Measurements from ENCODE around the gene TMEM176B. TPM values are rescaled to one million over a fixed set of nuclear protein-coding genes. Genes with fewer than 3 reads are reported as not detected.

The TMEM176B gene
- total RNA-seq, 5 donors from 2014 or later (not counting 1 experiment from before 2014, with no cell fraction given) = 0.30 to 0.92 (median 0.63) TPM; not detected in 1

GRCh38 chr7:150823484-150824126 lies 23.4 kb upstream of the TMEM176B start:
- Mint-ChIP-seq H3K4me3 (no peak overlapping the region), H3K36me3 (no peaks in the 10 kb centered on the region), H3K9me3 (peaks cover 0 to 8% (median 7%) of the 10 kb centered on the region in 3 donors), H3K27me3 (peaks cover 7 to 18% of the 10 kb centered on the region in 2 donors), H3K4me1 (no peaks in the 10 kb centered on the region), H3K27ac (no peak overlapping the region)
- H3K27me3 ChIP-seq (replicated peaks in 1 of 2; ENCODE audit: control insufficient read depth in 2 of 2, extremely low read depth in 1 of 2, insufficient read depth in 2 of 2, low read length in 1 of 2) = peaks cover 0 to 11% of the 10 kb centered on the region in 2 experiments
- ChIA-PET CTCF (no interaction called here), POLR2A (no interaction called here)
- WGBS (ENCODE audit: insufficient coverage) = 87% methylated on average over 3 of the region's 10 CpGs
- H3K4me3 ChIP-seq (ENCODE audit: control insufficient read depth in 1 of 2, extremely low read depth in 1 of 2, low read length in 1 of 2) = no peak overlapping the region
- no peak overlapping the region for H3K27ac ChIP-seq (ENCODE audit: low read length)
- no peaks in the 10 kb centered on the region for H3K4me1 ChIP-seq (ENCODE audit: control insufficient read depth in 1 of 2, extremely low read depth in 1 of 2, insufficient read depth in 2 of 2, low read length in 2 of 2)
- ATAC-seq (replicated peaks in 1 of 4) (no peak), DNase-seq (no peak)
- H3K36me3 ChIP-seq (ENCODE audit: control insufficient read depth in 2 of 2, extremely low read depth in 1 of 2, insufficient read depth in 1 of 2, low read length in 1 of 2) = no peaks in the 10 kb centered on the region
- peaks cover 2% of the 10 kb centered on the region for H3K9me3 ChIP-seq

- ChIA-PET POLR2A (no interaction called here), CTCF (no interaction called here)
These were observed 22.9 kb upstream of the TMEM176B start for GRCh38 chr7:150823043-150823442.

GRCh38 chr7:150820578-150821198 lies 20.5 kb upstream of the TMEM176B start:
- ChIA-PET CTCF (no interaction called here), POLR2A (no interaction called here)
- Histone ChIP-seq H3K4me3 (ENCODE audit: control insufficient read depth in 1 of 2, extremely low read depth in 1 of 2, low read length in 1 of 2) (no peak overlapping the region), H3K36me3 (ENCODE audit: control insufficient read depth in 2 of 2, extremely low read depth in 1 of 2, insufficient read depth in 1 of 2, low read length in 1 of 2) (no peaks in the 10 kb centered on the region), H3K27ac (ENCODE audit: low read length) (no peak overlapping the region), H3K9me3 (peaks cover 8% of the 10 kb centered on the region), H3K4me1 (ENCODE audit: control insufficient read depth in 1 of 2, extremely low read depth in 1 of 2, insufficient read depth in 2 of 2, low read length in 2 of 2) (no peaks in the 10 kb centered on the region), H3K27me3 (replicated peaks in 1 of 2; ENCODE audit: control insufficient read depth in 2 of 2, extremely low read depth in 1 of 2, insufficient read depth in 2 of 2, low read length in 1 of 2) (peaks cover 0 to 11% of the 10 kb centered on the region in 2 experiments)
- no peaks in the 10 kb centered on the region for H3K4me1 Mint-ChIP-seq
- DNase-seq (no peak), ATAC-seq (replicated peaks in 1 of 4) (no peak)
- H3K9me3 Mint-ChIP-seq = peaks cover 9 to 14% (median 12%) of the 10 kb centered on the region in 3 donors
- H3K27ac Mint-ChIP-seq = no peak overlapping the region
- WGBS (ENCODE audit: insufficient coverage) = 86% methylated on average over 4 of the region's 7 CpGs
- H3K4me3 Mint-ChIP-seq = no peak overlapping the region
- H3K36me3 Mint-ChIP-seq = peaks cover 4% of the 10 kb centered on the region
- H3K27me3 Mint-ChIP-seq = peaks cover 11 to 37% of the 10 kb centered on the region in 2 donors

More at GRCh38 chr7:150823043-150823442, 22.9 kb upstream of the TMEM176B start:
- peaks cover 0 to 8% (median 7%) of the 10 kb centered on the region in 3 donors for H3K9me3 Mint-ChIP-seq
- peaks cover 0 to 11% of the 10 kb centered on the region in 2 experiments for H3K27me3 ChIP-seq (replicated peaks in 1 of 2; ENCODE audit: control insufficient read depth in 2 of 2, extremely low read depth in 1 of 2, insufficient read depth in 2 of 2, low read length in 1 of 2)
- no peak overlapping the region for H3K4me3 Mint-ChIP-seq
- H3K4me1 Mint-ChIP-seq = no peaks in the 10 kb centered on the region
- H3K36me3 ChIP-seq (ENCODE audit: control insufficient read depth in 2 of 2, extremely low read depth in 1 of 2, insufficient read depth in 1 of 2, low read length in 1 of 2) = no peaks in the 10 kb centered on the region
- H3K9me3 ChIP-seq = peaks cover 2% of the 10 kb centered on the region
- no peak overlapping the region for H3K4me3 ChIP-seq (ENCODE audit: control insufficient read depth in 1 of 2, extremely low read depth in 1 of 2, low read length in 1 of 2)
- no peak for DNase-seq
- H3K27ac Mint-ChIP-seq = no peak overlapping the region
- 70% methylated on average over 4 of the region's 8 CpGs for WGBS (ENCODE audit: insufficient coverage)
- ATAC-seq (replicated peaks in 1 of 4) = no peak
- H3K4me1 ChIP-seq (ENCODE audit: control insufficient read depth in 1 of 2, extremely low read depth in 1 of 2, insufficient read depth in 2 of 2, low read length in 2 of 2) = no peaks in the 10 kb centered on the region
- H3K36me3 Mint-ChIP-seq = no peaks in the 10 kb centered on the region
- H3K27ac ChIP-seq (ENCODE audit: low read length) = no peak overlapping the region
- peaks cover 1 to 24% of the 10 kb centered on the region in 2 donors for H3K27me3 Mint-ChIP-seq

- ATAC-seq (replicated peaks in 1 of 4) = no peak
- ChIA-PET CTCF (no interaction called here), POLR2A (no interaction called here)
- no peak overlapping the region for H3K4me3 Mint-ChIP-seq
- H3K27me3 ChIP-seq (replicated peaks in 1 of 2; ENCODE audit: control insufficient read depth in 2 of 2, extremely low read depth in 1 of 2, insufficient read depth in 2 of 2, low read length in 1 of 2) = peaks cover 0 to 11% of the 10 kb centered on the region in 2 experiments
- no peak overlapping the region for H3K4me3 ChIP-seq (ENCODE audit: control insufficient read depth in 1 of 2, extremely low read depth in 1 of 2, low read length in 1 of 2)
- no peaks in the 10 kb centered on the region for H3K4me1 ChIP-seq (ENCODE audit: control insufficient read depth in 1 of 2, extremely low read depth in 1 of 2, insufficient read depth in 2 of 2, low read length in 2 of 2)
- WGBS (ENCODE audit: insufficient coverage) = 78% methylated on average over 4 of the region's 5 CpGs
- peaks cover 13 to 38% of the 10 kb centered on the region in 2 donors for H3K27me3 Mint-ChIP-seq
- H3K9me3 ChIP-seq = peaks cover 8% of the 10 kb centered on the region
- no peak overlapping the region for H3K27ac ChIP-seq (ENCODE audit: low read length)
- no peaks in the 10 kb centered on the region for H3K36me3 ChIP-seq (ENCODE audit: control insufficient read depth in 2 of 2, extremely low read depth in 1 of 2, insufficient read depth in 1 of 2, low read length in 1 of 2)
- peaks cover 5% of the 10 kb centered on the region for H3K36me3 Mint-ChIP-seq
- H3K4me1 Mint-ChIP-seq = no peaks in the 10 kb centered on the region
- DNase-seq = no peak
- no peak overlapping the region for H3K27ac Mint-ChIP-seq
- peaks cover 11 to 17% (median 14%) of the 10 kb centered on the region in 3 donors for H3K9me3 Mint-ChIP-seq
These were observed 20.0 kb upstream of the TMEM176B start for GRCh38 chr7:150820148-150820547.

GRCh38 chr7:150818971-150819370 lies 18.8 kb upstream of the TMEM176B start:
- ChIA-PET CTCF (no interaction called here), POLR2A (no interaction called here)
- ATAC-seq (replicated peaks in 1 of 4) = no peak
- no peak overlapping the region for H3K27ac Mint-ChIP-seq
- Histone ChIP-seq H3K27me3 (replicated peaks in 1 of 2; ENCODE audit: control insufficient read depth in 2 of 2, extremely low read depth in 1 of 2, insufficient read depth in 2 of 2, low read length in 1 of 2) (peaks cover 0 to 18% of the 10 kb centered on the region in 2 experiments), H3K36me3 (ENCODE audit: control insufficient read depth in 2 of 2, extremely low read depth in 1 of 2, insufficient read depth in 1 of 2, low read length in 1 of 2) (no peaks in the 10 kb centered on the region), H3K27ac (ENCODE audit: low read length) (no peak overlapping the region), H3K9me3 (peaks cover 8% of the 10 kb centered on the region), H3K4me1 (ENCODE audit: control insufficient read depth in 1 of 2, extremely low read depth in 1 of 2, insufficient read depth in 2 of 2, low read length in 2 of 2) (no peaks in the 10 kb centered on the region), H3K4me3 (ENCODE audit: control insufficient read depth in 1 of 2, extremely low read depth in 1 of 2, low read length in 1 of 2) (no peak overlapping the region)
- H3K4me1 Mint-ChIP-seq = no peaks in the 10 kb centered on the region
- H3K36me3 Mint-ChIP-seq = peaks cover 5% of the 10 kb centered on the region
- no peak overlapping the region for H3K4me3 Mint-ChIP-seq
- 42% methylated on average over 2 of the region's 2 CpGs for WGBS (ENCODE audit: insufficient coverage)
- H3K9me3 Mint-ChIP-seq = peaks cover 11 to 17% (median 14%) of the 10 kb centered on the region in 3 donors
- H3K27me3 Mint-ChIP-seq = peaks cover 17 to 38% of the 10 kb centered on the region in 2 donors
- no peak for DNase-seq

GRCh38 chr7:150814328-150815001 lies 14.3 kb upstream of the TMEM176B start:
- H3K4me3 ChIP-seq (ENCODE audit: control insufficient read depth in 1 of 2, extremely low read depth in 1 of 2, low read length in 1 of 2) = no peak overlapping the region
- DNase-seq = no peak
- Mint-ChIP-seq H3K4me3 (no peak overlapping the region), H3K36me3 (peaks cover 5% of the 10 kb centered on the region), H3K27me3 (peaks cover 51 to 59% of the 10 kb centered on the region in 2 donors), H3K27ac (no peak overlapping the region), H3K4me1 (no peaks in the 10 kb centered on the region), H3K9me3 (peaks cover 7 to 11% (median 9%) of the 10 kb centered on the region in 3 donors)
- H3K27me3 ChIP-seq (replicated peaks in 1 of 2; ENCODE audit: control insufficient read depth in 2 of 2, extremely low read depth in 1 of 2, insufficient read depth in 2 of 2, low read length in 1 of 2) = peaks cover 0 to 11% of the 10 kb centered on the region in 2 experiments
- H3K4me1 ChIP-seq (ENCODE audit: control insufficient read depth in 1 of 2, extremely low read depth in 1 of 2, insufficient read depth in 2 of 2, low read length in 2 of 2) = no peaks in the 10 kb centered on the region
- WGBS (ENCODE audit: insufficient coverage) = 71% methylated on average over 4 of the region's 7 CpGs
- peaks cover 6% of the 10 kb centered on the region for H3K9me3 ChIP-seq
- ChIA-PET CTCF (interaction anchor here in 1 of 2 donors (0.9 kb wide), 1 partner anchor 410 kb away, joined by 3 read pairs; no protein-coding TSS in a partner anchor), POLR2A (interaction anchor here in 1 of 2 donors (0.7 kb wide), 1 partner anchor 671 kb away, joined by 3 read pairs; no protein-coding TSS in a partner anchor)
- no peak for ATAC-seq (replicated peaks in 1 of 4)
- no peak overlapping the region for H3K27ac ChIP-seq (ENCODE audit: low read length)
- H3K36me3 ChIP-seq (ENCODE audit: control insufficient read depth in 2 of 2, extremely low read depth in 1 of 2, insufficient read depth in 1 of 2, low read length in 1 of 2) = no peaks in the 10 kb centered on the region
